VCaP (cell line): Measurements from ENCODE around the gene BCKDHB.

Experiments used
- H3K27ac ChIP-seq: fragments of 450-650 bp; 2 replicates; pipeline ENCODE4 v1.5.1; 2017
- TF ChIP-seq, protein P1 (sequence below): fragments of 450-650 bp; conservative IDR thresholded peaks from 2 replicates; pipeline ENCODE4 v1.5.1; 2017; ENCODE audit warnings: mild to moderate bottlenecking, moderate library complexity

BCKDHB gene

DNA sequence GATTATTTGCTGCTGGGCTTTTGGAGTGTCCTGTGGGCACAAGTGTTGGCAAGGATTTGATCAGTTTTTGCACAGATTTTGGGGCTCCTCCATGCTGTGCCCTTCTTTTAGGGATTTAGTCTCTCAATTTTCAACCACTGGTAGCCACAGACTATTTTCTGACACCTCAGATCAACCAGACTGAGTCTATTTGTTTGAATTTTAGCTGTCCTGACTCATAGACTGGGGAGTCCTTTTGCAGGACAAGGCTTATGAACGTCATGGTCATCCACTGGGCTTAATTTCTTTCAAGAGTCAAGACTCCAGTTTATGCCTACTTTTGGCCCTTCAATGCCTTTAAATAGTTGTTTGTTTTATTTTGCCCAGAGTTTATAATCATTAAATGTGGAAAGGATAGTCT is 59.3 kb downstream of the BCKDHB start:
- H3K27ac ChIP-seq: no peak overlapping the region
- TF ChIP-seq, protein P1, sequence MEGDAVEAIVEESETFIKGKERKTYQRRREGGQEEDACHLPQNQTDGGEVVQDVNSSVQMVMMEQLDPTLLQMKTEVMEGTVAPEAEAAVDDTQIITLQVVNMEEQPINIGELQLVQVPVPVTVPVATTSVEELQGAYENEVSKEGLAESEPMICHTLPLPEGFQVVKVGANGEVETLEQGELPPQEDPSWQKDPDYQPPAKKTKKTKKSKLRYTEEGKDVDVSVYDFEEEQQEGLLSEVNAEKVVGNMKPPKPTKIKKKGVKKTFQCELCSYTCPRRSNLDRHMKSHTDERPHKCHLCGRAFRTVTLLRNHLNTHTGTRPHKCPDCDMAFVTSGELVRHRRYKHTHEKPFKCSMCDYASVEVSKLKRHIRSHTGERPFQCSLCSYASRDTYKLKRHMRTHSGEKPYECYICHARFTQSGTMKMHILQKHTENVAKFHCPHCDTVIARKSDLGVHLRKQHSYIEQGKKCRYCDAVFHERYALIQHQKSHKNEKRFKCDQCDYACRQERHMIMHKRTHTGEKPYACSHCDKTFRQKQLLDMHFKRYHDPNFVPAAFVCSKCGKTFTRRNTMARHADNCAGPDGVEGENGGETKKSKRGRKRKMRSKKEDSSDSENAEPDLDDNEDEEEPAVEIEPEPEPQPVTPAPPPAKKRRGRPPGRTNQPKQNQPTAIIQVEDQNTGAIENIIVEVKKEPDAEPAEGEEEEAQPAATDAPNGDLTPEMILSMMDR: no peak

DNA sequence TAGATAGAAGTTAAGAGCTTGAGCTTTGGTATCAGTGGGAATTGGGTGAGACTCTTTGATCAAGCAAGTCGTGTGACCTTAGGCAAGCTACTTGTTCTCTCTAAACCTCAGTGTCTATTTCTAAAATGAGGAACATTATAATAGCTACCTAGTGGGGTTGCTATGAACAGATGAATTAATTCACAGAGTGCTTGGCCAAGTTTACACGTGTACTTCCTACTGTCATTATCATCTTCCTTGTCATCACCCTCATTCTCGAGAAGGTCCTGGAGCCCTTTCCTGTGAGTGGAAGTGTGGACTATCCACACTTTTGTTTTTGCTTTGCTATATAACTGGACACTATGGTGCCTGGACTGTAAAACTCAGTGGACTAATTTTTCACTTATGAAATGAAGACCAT is 64.0 kb downstream of the BCKDHB start:
- no peak overlapping the region for H3K27ac ChIP-seq

DNA sequence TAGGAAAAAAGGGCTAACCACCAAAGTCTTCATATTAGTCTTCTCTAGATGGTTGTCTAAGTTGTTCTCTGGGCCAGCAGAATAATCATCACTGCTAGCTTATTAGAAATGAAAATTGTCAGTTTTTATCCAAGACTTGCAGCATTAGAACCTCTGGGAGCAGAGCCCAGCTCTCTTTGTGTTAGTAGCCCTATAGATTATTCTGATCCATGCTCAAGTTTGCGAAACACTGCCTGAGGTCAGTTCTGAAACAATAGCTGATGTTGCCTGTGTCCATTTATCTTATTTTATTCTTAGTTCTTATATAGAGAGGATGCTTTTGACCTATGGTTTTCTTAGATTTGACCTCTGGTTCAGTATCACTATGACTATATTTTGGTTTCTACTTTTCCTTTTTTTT is 66.9 kb downstream of the BCKDHB start:
- TF ChIP-seq, protein P1: no peak
- no peak overlapping the region for H3K27ac ChIP-seq

More for the DNA sequence above, 64.0 kb downstream of the BCKDHB start:
- TF ChIP-seq, protein P1: no peak

DNA sequence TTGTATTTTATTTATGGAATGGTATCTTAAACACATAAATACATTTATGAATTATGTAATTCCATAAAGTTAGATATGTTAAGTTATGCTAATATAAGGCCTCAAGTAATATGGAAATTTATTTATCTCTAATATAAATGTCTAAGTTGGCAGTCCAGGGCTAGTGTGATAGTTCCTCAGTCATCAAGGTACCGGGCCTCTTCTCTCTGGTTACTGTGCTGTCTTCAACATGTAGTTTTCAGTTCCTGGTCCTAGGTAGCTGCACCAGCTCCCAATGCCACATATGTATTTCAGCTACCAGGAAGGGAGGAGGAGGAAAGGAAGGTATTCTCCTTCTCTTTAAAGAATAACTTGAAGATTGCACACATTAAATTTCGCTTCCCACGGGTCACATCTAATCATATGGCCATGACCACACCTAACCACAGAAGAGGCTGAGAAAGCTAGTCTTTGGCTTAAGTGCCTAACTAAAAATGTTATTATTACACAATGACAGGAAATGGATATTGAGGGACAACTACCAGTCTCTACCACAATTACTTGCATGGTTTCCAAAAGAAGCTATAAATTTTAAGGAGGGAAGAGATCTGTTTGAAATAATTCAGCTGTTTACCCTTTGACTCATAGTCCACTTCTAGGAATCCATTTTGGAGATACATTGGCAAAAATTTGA is 68.6 kb downstream of the BCKDHB start:
- TF ChIP-seq, protein P1: no peak
- H3K27ac ChIP-seq: no peak overlapping the region

DNA sequence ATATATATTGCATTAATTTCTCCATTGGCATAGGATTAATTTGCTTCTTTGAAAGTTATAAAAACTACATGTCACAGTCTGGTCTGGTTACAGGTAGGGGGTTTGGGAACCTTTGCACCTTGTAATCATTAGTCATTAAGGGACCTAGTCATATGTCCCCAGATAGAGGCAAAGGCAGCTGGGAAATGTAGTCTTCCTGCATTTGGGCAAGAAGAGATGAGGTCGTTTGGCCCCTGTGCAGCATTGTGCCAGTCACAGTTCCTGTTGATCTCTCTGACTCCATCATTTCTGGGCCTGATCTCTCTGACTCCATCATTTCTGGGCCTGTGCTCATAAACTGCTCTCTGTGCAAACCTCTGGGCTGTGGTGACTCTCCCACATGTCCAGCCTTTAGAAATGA is 73.2 kb downstream of the BCKDHB start:
- H3K27ac ChIP-seq: no peak overlapping the region
- TF ChIP-seq, protein P1: no peak

DNA sequence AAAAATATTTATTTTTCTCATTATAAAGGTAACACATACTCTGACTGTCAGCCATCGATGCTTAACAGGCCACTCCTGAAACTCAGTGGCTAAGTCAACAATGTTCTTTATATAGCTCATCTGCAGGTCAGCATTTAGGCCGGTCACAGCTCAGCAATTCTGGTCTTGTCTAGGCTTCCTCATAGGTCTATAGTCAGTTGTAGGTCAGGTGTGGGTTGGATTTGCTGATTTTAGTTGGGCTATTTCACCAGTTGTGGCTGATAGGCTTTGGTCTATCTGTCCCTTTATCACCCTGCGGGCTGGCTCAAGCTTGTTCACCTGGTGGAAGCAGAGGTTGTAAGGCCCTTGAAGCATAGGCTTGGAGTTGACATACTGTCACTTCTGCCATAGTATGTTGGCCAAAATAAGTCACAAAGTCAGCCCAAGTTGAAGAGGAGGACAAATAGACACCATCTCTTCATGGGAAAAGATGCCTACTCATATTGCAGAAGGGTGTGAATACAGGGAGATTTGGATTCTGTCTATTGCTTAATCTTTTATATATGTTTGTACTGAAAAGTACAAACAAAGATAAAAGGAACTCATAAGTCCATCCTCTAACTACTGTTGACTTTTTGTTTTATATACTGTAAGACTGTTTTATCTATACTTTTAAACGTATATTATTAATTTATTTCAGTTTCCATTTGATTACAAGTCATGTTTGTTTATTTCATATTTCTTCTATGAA is 75.0 kb downstream of the BCKDHB start:
- no peak overlapping the region; the same call in 1 of the 2 replicates for H3K27ac ChIP-seq
- TF ChIP-seq, protein P1: no peak

DNA sequence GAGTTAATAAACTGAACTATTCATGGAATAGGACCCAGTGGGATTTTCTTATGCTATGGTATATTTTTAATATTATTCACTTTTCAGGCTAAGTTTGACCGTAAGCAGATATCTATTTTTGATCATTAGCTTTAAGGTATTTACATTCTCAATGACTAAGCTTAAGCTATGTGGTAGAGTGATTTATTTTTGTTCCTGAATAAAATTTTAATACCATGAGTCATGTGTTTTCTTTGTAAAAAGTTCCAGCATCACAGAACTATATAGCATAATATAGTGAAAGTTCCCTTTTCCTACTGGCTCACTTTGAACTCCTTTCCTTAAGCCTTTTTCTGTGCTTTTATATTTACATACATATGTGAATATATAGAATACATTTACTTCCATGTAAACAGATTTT is 75.8 kb downstream of the BCKDHB start:
- TF ChIP-seq, protein P1: no peak

More for the DNA sequence above, 75.8 kb downstream of the BCKDHB start:
- H3K27ac ChIP-seq: no peak overlapping the region
